Right cardiac atrium (tissue), 5 donors: ENCODE data around the gene ING5. TPM values are rescaled to one million over a fixed set of nuclear protein-coding genes. Genes with fewer than 3 reads are reported as not detected.

Experiments
- ATAC-seq, 2 donors: fragments of 200-7000 bp; cut with Tn5 transposase; one replicate each; pipeline versions ENCODE4 v1.8.0 to v1.9.1; 2020; ENCODE audit warnings: moderate library complexity in 2 of 2, mild to moderate bottlenecking in 1 of 2
- DNase-seq, 3 donors: peaks; one replicate each; pipeline ENCODE4 v3.0.0-alpha.2; 2020
- H3K27ac ChIP-seq: one replicate; pipeline ENCODE4 v1.5.1; 2013; ENCODE audit warnings: mild to moderate bottlenecking, low read length, control low read depth, moderate library complexity
- H3K27me3 ChIP-seq: one replicate; pipeline ENCODE4 v1.6.1; 2013; ENCODE audit not compliant: control insufficient read depth, insufficient read depth
- H3K4me1 ChIP-seq: one replicate; pipeline ENCODE4 v1.6.1; 2013; ENCODE audit warnings: low read length; ENCODE audit not compliant: control insufficient read depth, insufficient read depth
- H3K4me3 ChIP-seq: one replicate; pipeline ENCODE4 v1.5.1; 2013; ENCODE audit warnings: low read length, control low read depth
- H3K9me3 ChIP-seq: one replicate; pipeline ENCODE4 v1.6.1; 2013; ENCODE audit warnings: low read length; ENCODE audit not compliant: control insufficient read depth
- WGBS: extraction: QIAGEN DNeasy Blood & Tissue Kit; methylation state at CpG from one replicate; pipeline ENCODE4 v1.1.7; 2013; 5-methylcytosine and 5-hydroxymethylcytosine counted together
- intact Hi-C, 4 donors: fragments of 100-400 bp; cut with DNase I; formaldehyde crosslinking; loops; one replicate each; pipeline versions ENCODE4 v1.11.0 to v1.14.0; 2022 to 2023
- polyA plus RNA-seq: library from polyadenylated mRNA; stranded (reverse); fragments of 200-250 nt; gene quantifications from one replicate; pipeline ENCODE4 v1.2.3, GENCODE V29; 2013
- total RNA-seq, 4 donors: library from RNA; stranded (reverse); fragmentation: NEBNext Ultra II Directional; extraction: Animal tissue kit (Norgen Biotek cat#: 25700); gene quantifications; one replicate each; pipeline ENCODE4 v1.2.1, GENCODE V29; 2021
- donor health status: healthy with polysubstance abuse.
- donor health status: DM: no; HTN: yes; CAD: no.
- donor health status: DM: no; HTN: no; CAD: no.
- donor health status: DM: no; HTN: yes; CAD: no; lungs with severe emphysema.
- donor health status: DM: yes; HTN: yes; CAD: no.

Gene ING5
- total and polyA plus RNA-seq, 5 donors, result 20.8 to 25.6 (median 21.0) TPM

- ATAC-seq (peak; percentile 98 to 99), DNase-seq (peak; percentile 97 to 99 (median 99))
- Histone ChIP-seq H3K27me3 (no peaks in the 10 kb centered on the region), H3K4me1 (no peaks in the 10 kb centered on the region), H3K27ac (peak within 1 kb of the TSS; percentile 92), H3K4me3 (peak within 1 kb of the TSS; percentile 68), H3K9me3 (no peaks in the 10 kb centered on the region)
- intact Hi-C loops, result no loop called here
- WGBS, result under 1% methylated on average over 102 of the region's 102 CpGs
These were observed 15.0 kb upstream of the ING5 start, which contains the start of gene DTYMK for GRCh38 chr2:241686650-241687425. Gene DTYMK (minus strand): TSS chr2:241686815. CDS start chr2:241686783, 32 bp downstream.

DNA sequence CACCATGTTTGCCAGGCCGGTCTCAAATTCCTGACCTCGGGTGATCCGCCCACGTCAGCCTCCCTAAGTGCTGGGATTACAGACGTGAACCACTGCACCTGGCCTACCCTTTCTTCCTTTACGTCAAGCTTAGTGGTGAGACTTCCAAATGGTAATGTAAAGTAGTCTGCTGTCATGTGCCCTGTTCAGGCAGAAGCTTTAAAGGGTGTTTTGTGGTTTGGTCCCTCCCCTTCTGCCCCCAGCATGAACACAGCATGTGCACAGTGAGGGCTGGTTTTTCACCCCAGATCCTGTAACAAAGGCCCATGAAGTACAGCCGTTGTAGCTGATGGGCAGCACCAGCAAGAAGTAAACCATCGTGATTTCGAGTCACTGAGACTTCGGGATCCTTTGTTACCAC, 12.5 kb upstream of the ING5 start:
- Histone ChIP-seq H3K27ac (no peak overlapping the region), H3K4me1 (no peaks in the 10 kb centered on the region), H3K9me3 (no peaks in the 10 kb centered on the region), H3K4me3 (no peak overlapping the region), H3K27me3 (no peaks in the 10 kb centered on the region)
- no peak for DNase-seq
- no peak for ATAC-seq
- intact Hi-C loops, result no loop called here
- WGBS, result 82% methylated on average over 10 of the region's 10 CpGs

- no peak overlapping the region for H3K27ac ChIP-seq
- no peak overlapping the region for H3K4me3 ChIP-seq
- intact Hi-C loops, result no loop called here
- no peaks in the 10 kb centered on the region for H3K4me1 ChIP-seq
- H3K9me3 ChIP-seq, result no peaks in the 10 kb centered on the region
- 86% methylated on average over 6 of the region's 6 CpGs for WGBS
- DNase-seq (no peak), ATAC-seq (no peak)
- no peaks in the 10 kb centered on the region for H3K27me3 ChIP-seq
These were observed 11.6 kb upstream of the ING5 start for GRCh38 chr2:241690202-241690717.

- 89% methylated on average over 6 of the region's 6 CpGs for WGBS
- DNase-seq, result no peak
- Histone ChIP-seq H3K27me3 (no peaks in the 10 kb centered on the region), H3K4me3 (no peak overlapping the region), H3K9me3 (no peaks in the 10 kb centered on the region), H3K4me1 (no peaks in the 10 kb centered on the region), H3K27ac (no peak overlapping the region)
- ATAC-seq, result no peak
- intact Hi-C loops, result no loop called here
These were observed 9.4 kb upstream of the ING5 start for GRCh38 chr2:241692448-241692847.

- WGBS, result 96% methylated on average over 4 of the region's 4 CpGs
- intact Hi-C loops, result no loop called here
- ATAC-seq (no peak), DNase-seq (no peak)
- Histone ChIP-seq H3K27ac (no peak overlapping the region), H3K9me3 (no peaks in the 10 kb centered on the region), H3K4me1 (no peaks in the 10 kb centered on the region), H3K4me3 (no peak overlapping the region), H3K27me3 (no peaks in the 10 kb centered on the region)
These were observed 6.2 kb upstream of the ING5 start for GRCh38 chr2:241695651-241696050.

DNA sequence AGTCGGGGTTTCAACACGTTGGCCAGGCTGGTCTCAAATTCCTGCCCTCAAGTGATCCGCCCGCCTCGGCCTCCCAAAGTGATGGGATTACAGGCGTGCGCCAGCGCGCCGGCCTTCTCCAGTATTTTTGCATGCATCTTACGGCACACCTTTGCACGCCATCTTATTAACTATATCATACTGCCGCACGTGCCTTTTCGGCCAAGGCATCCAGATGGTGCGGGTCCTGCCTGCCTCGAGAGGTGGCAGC, 765 bp upstream of the ING5 start:
- ATAC-seq, result no peak
- WGBS, result 5% methylated on average over 17 of the region's 17 CpGs
- intact Hi-C loops, result no loop called here
- H3K27ac ChIP-seq, result no peak overlapping the region
- DNase-seq, result no peak
- H3K27me3 ChIP-seq, result no peaks in the 10 kb centered on the region
- H3K4me1 ChIP-seq, result peaks cover 2% of the 10 kb centered on the region
- H3K4me3 ChIP-seq, result peak overlapping the region; percentile 98
- no peaks in the 10 kb centered on the region for H3K9me3 ChIP-seq

DNA sequence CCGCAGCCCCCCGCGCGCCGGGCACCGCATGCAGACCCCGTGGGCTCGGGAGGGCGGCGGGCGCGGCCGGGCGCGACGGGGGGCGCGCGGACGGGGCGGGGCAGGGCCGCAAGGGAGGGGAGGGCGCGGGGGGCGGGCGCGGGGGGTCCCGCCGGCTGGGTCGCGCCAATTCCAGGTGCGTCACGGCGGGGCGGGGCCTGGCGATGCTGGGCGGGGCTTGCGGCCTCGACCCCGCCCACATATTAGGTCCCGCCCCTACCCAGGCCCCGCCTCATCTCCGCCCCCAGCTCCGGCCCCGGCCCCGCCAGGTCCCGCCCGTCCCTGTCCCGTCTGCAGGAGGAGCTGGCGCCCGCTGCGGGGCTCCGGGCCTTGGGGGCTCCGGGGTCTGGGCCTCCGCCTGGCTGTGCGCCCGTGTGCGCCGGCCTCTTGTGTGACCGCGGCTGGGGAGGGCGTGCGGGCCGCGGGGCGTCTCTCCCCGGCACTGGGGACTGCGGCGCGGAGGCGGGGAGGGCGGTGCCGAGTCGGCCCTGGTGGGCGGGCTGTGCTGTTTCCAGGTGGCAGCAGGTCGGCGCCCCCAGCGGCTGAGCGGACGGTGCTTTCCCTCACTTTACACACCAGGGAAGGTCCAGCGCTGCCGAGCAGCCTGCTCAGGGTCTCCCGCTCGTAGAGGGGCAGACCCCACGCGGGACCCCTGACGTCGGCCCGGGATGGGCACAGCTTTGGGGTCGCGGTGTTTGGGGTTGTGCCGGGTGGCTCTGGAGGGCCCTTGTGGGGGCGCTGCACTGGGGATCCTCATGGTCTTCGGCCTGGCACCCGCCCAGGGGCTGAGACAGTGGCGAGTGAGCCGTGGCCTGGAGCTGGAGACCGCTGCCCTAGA, 554 bp downstream of the ING5 start:
- 1% methylated on average over 97 of the region's 98 CpGs for WGBS
- Histone ChIP-seq H3K4me1 (peaks cover 2% of the 10 kb centered on the region), H3K27ac (peak overlapping the region; percentile 92), H3K4me3 (peak overlapping the region; percentile 98), H3K27me3 (no peaks in the 10 kb centered on the region), H3K9me3 (no peaks in the 10 kb centered on the region)
- intact Hi-C loops, result no loop called here
- ATAC-seq (peak; percentile 91 to 92), DNase-seq (peak; percentile 84 to 94 (median 92))

DNA sequence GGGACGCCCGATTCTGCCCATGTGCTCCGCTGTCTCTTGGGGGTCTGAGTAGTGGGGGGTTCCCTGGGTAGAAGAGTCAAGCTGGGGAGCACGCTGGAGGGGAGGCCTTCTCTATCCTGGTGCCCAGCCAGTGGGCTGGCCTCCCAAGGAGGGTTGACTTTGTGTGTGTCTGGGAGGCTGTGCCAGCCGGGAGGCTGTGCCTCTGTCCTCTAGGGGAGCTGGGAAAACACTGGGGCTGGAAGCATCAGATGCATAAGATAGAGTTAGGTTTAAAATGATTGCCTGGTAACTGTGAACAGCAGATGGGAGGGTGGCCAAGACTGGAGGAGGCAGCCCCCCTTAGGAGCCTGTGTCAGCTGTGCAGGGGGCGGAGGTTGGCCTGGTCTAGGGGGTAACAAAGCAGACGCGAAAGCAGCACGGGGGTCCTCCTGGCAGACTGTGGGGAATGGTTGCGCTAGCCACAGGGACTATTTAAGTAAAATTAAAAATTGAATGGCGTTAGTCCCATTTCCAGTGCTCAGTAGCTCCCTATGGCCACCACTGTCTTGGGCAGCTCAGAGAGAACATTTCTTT, 1.3 kb downstream of the ING5 start:
- Histone ChIP-seq H3K4me1 (peaks cover 2% of the 10 kb centered on the region), H3K9me3 (no peaks in the 10 kb centered on the region), H3K27me3 (no peaks in the 10 kb centered on the region), H3K4me3 (peak overlapping the region; percentile 98), H3K27ac (no peak overlapping the region)
- 39% methylated on average over 11 of the region's 11 CpGs for WGBS
- DNase-seq (peak in 1 of 3 donors; percentile 80), ATAC-seq (peak in 1 of 2 donors; percentile 6)
- intact Hi-C loops, result no loop called here

- H3K27ac ChIP-seq, result no peak overlapping the region
- intact Hi-C loops, result no loop called here
- 98% methylated on average over 6 of the region's 6 CpGs for WGBS
- no peaks in the 10 kb centered on the region for H3K9me3 ChIP-seq
- ATAC-seq, result no peak
- no peak overlapping the region for H3K4me3 ChIP-seq
- H3K27me3 ChIP-seq, result no peaks in the 10 kb centered on the region
- no peak for DNase-seq
- peaks cover 2% of the 10 kb centered on the region for H3K4me1 ChIP-seq
These were observed 4.7 kb downstream of the ING5 start for GRCh38 chr2:241706537-241706936.

DNA sequence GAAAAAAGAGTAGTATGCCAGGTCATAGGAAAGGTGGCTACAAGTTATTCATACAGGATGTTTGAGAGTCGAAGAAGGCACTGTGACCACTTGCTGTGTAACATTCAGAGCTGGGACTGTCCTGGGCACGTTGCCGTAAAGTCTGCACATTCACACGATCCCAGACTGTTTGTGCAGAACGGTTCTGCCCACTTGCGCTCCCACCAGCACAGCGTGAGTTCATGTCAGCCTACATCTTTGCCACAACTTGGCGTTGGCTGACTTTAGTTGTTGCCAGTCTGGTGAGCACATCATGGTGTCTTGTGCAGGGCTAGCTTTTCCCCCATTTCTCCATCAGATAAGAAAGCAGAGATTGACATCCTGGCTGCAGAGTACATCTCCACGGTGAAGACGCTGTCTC, 7.0 kb downstream of the ING5 start:
- H3K4me1 ChIP-seq, result no peaks in the 10 kb centered on the region
- DNase-seq (no peak), ATAC-seq (no peak)
- no peaks in the 10 kb centered on the region for H3K9me3 ChIP-seq
- no peak overlapping the region for H3K4me3 ChIP-seq
- H3K27ac ChIP-seq, result no peak overlapping the region
- intact Hi-C loops, result no loop called here
- 82% methylated on average over 10 of the region's 10 CpGs for WGBS
- no peaks in the 10 kb centered on the region for H3K27me3 ChIP-seq

DNA sequence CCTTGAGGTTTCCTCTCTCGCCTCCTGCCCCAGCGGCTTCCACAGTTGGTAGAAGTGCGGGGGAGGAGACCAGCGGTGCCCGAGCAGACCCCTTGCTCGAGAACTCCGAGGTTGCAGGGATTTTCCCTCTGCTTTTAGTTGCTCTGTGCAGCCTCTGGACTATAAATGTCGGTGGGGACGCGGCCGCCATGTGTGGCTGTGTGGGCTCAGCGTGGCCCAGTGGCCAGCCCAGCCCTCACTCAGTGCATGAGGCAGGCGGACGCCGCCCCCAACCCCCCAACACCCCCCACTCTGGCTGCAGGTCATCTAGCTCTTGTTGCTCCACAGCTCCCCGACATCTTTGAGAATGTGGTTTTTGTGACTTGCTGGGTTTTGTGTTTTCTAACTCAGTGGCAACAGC, 17.3 kb downstream of the ING5 start:
- no peaks in the 10 kb centered on the region for H3K4me1 ChIP-seq
- intact Hi-C loops, result no loop called here
- H3K4me3 ChIP-seq, result no peak overlapping the region
- H3K27me3 ChIP-seq, result no peaks in the 10 kb centered on the region
- ATAC-seq (no peak), DNase-seq (peak in 1 of 3 donors; percentile 41)
- no peaks in the 10 kb centered on the region for H3K9me3 ChIP-seq
- no peak overlapping the region for H3K27ac ChIP-seq
- WGBS, result 96% methylated on average over 16 of the region's 16 CpGs
